ENCODE data around the gene NLRX1. TPM values are rescaled to one million over a fixed set of nuclear protein-coding genes. Genes with fewer than 3 reads are reported as not detected.

The NLRX1 gene
- total RNA-seq, 1 donor from 2014 or later, result 32.4 TPM

Other genes starting within 250 kb of the NLRX1 start
- gene BCL9L, start 242.8 kb upstream of the NLRX1 start, total RNA-seq, result 44.5 TPM
- gene UPK2, start 212.4 kb upstream of the NLRX1 start, total RNA-seq, result not detected
- gene FOXR1, start 197.0 kb upstream of the NLRX1 start, total RNA-seq, result not detected
- gene CENATAC, start 170.6 kb upstream of the NLRX1 start, total RNA-seq, result 9.1 TPM
- 876 TPM for gene RPS25, start 150.4 kb upstream of the NLRX1 start, total RNA-seq
- 29.6 TPM for gene TRAPPC4, start 150.0 kb upstream of the NLRX1 start, total RNA-seq
- 7.2 TPM for gene SLC37A4, start 137.8 kb upstream of the NLRX1 start, total RNA-seq
- gene HYOU1, start 111.5 kb upstream of the NLRX1 start, total RNA-seq, result 78.3 TPM
- 19.3 TPM for gene VPS11, start 100.9 kb upstream of the NLRX1 start, total RNA-seq
- gene HMBS, start 83.8 kb upstream of the NLRX1 start, total RNA-seq, result 22.8 TPM
- gene DPAGT1, start 66.9 kb upstream of the NLRX1 start, total RNA-seq, result 21.1 TPM
- 11.8 TPM for gene C2CD2L, start 61.4 kb upstream of the NLRX1 start, total RNA-seq
- 13.0 TPM for gene HINFP, start 47.1 kb upstream of the NLRX1 start, total RNA-seq
- gene ABCG4, start 19.7 kb upstream of the NLRX1 start, total RNA-seq, result 1.3 TPM
- gene NHERF4, start 16.8 kb downstream of the NLRX1 start, total RNA-seq, result not detected
- 7.1 TPM for gene CBL, start 37.6 kb downstream of the NLRX1 start, total RNA-seq
- 68.7 TPM for gene MCAM, start 148.4 kb downstream of the NLRX1 start, total RNA-seq
- gene RNF26, start 165.8 kb downstream of the NLRX1 start, total RNA-seq, result 13.1 TPM
- 17.5 TPM for gene C1QTNF5, start 172.2 kb downstream of the NLRX1 start, total RNA-seq
- gene MFRP, start 178.0 kb downstream of the NLRX1 start, total RNA-seq, result not detected
- gene USP2, start 213.0 kb downstream of the NLRX1 start, total RNA-seq, result 140 TPM

Data from Right ventricle myocardium inferior (tissue), 1 donor.